Measurements from ENCODE around the gene RNF169. TPM values are rescaled to one million over a fixed set of nuclear protein-coding genes. Genes with fewer than 3 reads are reported as not detected.

Gene RNF169
- total and polyA plus RNA-seq, 2 of the 8 experiments (the other 6 are each of a cell fraction or from before 2014, with no cell fraction given), result 3.6 to 12.5 TPM

GRCh38 chr11:74739546-74740270, 8.9 kb upstream of the RNF169 start (continued):
- TF ChIP-seq CHD7 (IDR thresholded peaks at IDR 0.05; ENCODE audit: insufficient replicate concordance, low read length) (no peak), RBBP5 (IDR thresholded peaks at IDR 0.05; ENCODE audit: borderline replicate concordance, low read depth, low read length) (no peak), TCF12 (IDR thresholded peaks at IDR 0.05; ENCODE audit: low read depth, low read length) (peak; percentile 45; the same call in 1 of the 2 replicates), CEBPB (IDR thresholded peaks at IDR 0.05; ENCODE audit: low read depth, low read length) (peak; percentile 56), SP4 (IDR thresholded peaks at IDR 0.05; ENCODE audit: low read length) (no peak), FOSL1 (IDR thresholded peaks at IDR 0.05; ENCODE audit: insufficient read depth, low read depth, low read length) (no peak), CTBP2 (IDR thresholded peaks at IDR 0.05; ENCODE audit: borderline replicate concordance, insufficient read depth, insufficient read length, low read length) (no peak)
- TF ChIP-seq, protein P1, sequence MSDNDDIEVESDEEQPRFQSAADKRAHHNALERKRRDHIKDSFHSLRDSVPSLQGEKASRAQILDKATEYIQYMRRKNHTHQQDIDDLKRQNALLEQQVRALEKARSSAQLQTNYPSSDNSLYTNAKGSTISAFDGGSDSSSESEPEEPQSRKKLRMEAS (IDR thresholded peaks at IDR 0.05), result no peak

Measured in H1 (cell line).